ENCODE data around the gene YBX3. TPM values are rescaled to one million over a fixed set of nuclear protein-coding genes. Genes with fewer than 3 reads are reported as not detected.
A peak's percentile ranks its signal among the peaks of the same experiment; 100 is the strongest.

Gene YBX3
- polyA plus RNA-seq, 2 of the 4 experiments (the other 2 are of a cell fraction), result 140 to 150 TPM

- no peak overlapping the region for H3K27ac ChIP-seq
- FAIRE-seq, result peak; percentile 87
- peak; percentile 68 to 69; a peak in 3 of 6 replicates for ATAC-seq
- no peaks in the 10 kb centered on the region for H3K4me1 ChIP-seq
- DNase-seq (ENCODE audit: low read depth in 1 of 2, low spot score in 1 of 2), result peak; percentile 15 to 44
- 2% methylated on average over 1 of the region's 1 CpG for WGBS (ENCODE audit: missing lambda C conversion rate)
- no peak overlapping the region for H3K4me2 ChIP-seq
- ChIA-PET CTCF (interaction anchor here (0.6 to 8.6 kb wide), 21 partner anchors 8 to 1603 kb away, joined by 3 to 131 read pairs (median 4); partner anchors contain the start of gene YBX3), POLR2A (interaction anchor here (1.7 kb wide), 1 partner anchor 400 kb away, joined by 5 read pairs; the partner anchor contains the start of gene SMIM10L1)
- H3K4me3 ChIP-seq, result no peak overlapping the region
- TF ChIP-seq RAD21 (conservative IDR thresholded peaks at IDR 0.05 in 1 of 2, IDR thresholded peaks at IDR 0.05 in 1 of 2) (peak; percentile 87 to 89), ESRRA (IDR thresholded peaks at IDR 0.05; ENCODE audit: borderline replicate concordance, low read length) (no peak), CTCF (IDR thresholded peaks at IDR 0.05) (peak; percentile 79), HEYL (CRISPR knock-in tag; IDR thresholded peaks at IDR 0.05) (no peak), MYC (IDR thresholded peaks at IDR 0.05; ENCODE audit: borderline replicate concordance, low read length) (no peak), SMC3 (IDR thresholded peaks at IDR 0.05) (peak; percentile 90)
- no peaks in the 10 kb centered on the region for H3K9me3 ChIP-seq
Measured at GRCh38 chr12:10771132-10771733, 48.1 kb upstream of the YBX3 start.

GRCh38 chr12:10759657-10760056, 36.5 kb upstream of the YBX3 start:
- Histone ChIP-seq H3K27ac (no peak overlapping the region), H3K9me3 (peaks cover 28% of the 10 kb centered on the region), H3K4me2 (no peak overlapping the region), H3K4me3 (no peak overlapping the region), H3K4me1 (no peaks in the 10 kb centered on the region)
- no peak for TF ChIP-seq ZSCAN20 (CRISPR knock-in tag; IDR thresholded peaks at IDR 0.05)
- no peak for TF ChIP-seq BHLHE40 (IDR thresholded peaks at IDR 0.05; ENCODE audit: low read depth, low read length)
- TF ChIP-seq HOXB13 (CRISPR knock-in tag; IDR thresholded peaks at IDR 0.05; ENCODE audit: low read depth), result no peak
- TF ChIP-seq CBX8 (IDR thresholded peaks at IDR 0.05), result no peak
- TF ChIP-seq JUN (IDR thresholded peaks at IDR 0.05), result no peak
- TF ChIP-seq ESRRA (IDR thresholded peaks at IDR 0.05; ENCODE audit: borderline replicate concordance, low read length), result no peak
- TF ChIP-seq HOXB5 (CRISPR knock-in tag; IDR thresholded peaks at IDR 0.05), result no peak
- no peak for TF ChIP-seq HOXA7 (CRISPR knock-in tag; IDR thresholded peaks at IDR 0.05)
- TF ChIP-seq PHF8 (IDR thresholded peaks at IDR 0.05; ENCODE audit: borderline replicate concordance, low read depth), result no peak
- no peak for TF ChIP-seq CEBPB (IDR thresholded peaks at IDR 0.05)
- TF ChIP-seq HMGXB4 (CRISPR knock-in tag; IDR thresholded peaks at IDR 0.05; ENCODE audit: borderline replicate concordance), result no peak
- TF ChIP-seq HDAC2 (IDR thresholded peaks at IDR 0.05), result no peak
- TF ChIP-seq SMC3 (IDR thresholded peaks at IDR 0.05), result no peak
- no peak for TF ChIP-seq POLR2A (IDR thresholded peaks at IDR 0.05; ENCODE audit: low read length)
- TF ChIP-seq KDM5A (IDR thresholded peaks at IDR 0.05), result no peak
- FAIRE-seq (no peak), DNase-seq (ENCODE audit: low read depth in 1 of 2, low spot score in 1 of 2) (no peak), ATAC-seq (no peak)
- ChIA-PET CTCF (interaction anchor here (1.5 to 3.3 kb wide), 2 partner anchors 10 to 727 kb away, joined by 4 to 17 read pairs; no protein-coding TSS in a partner anchor), POLR2A (no interaction called here)
- WGBS (ENCODE audit: missing lambda C conversion rate), result under 1% methylated on average over 2 of the region's 2 CpGs

GRCh38 chr12:10756194-10756593, 33.1 kb upstream of the YBX3 start:
- Histone ChIP-seq H3K9me3 (peaks cover 31% of the 10 kb centered on the region), H3K27ac (no peak overlapping the region), H3K4me1 (no peaks in the 10 kb centered on the region), H3K4me2 (no peak overlapping the region), H3K4me3 (no peak overlapping the region)
- no peak for ATAC-seq
- 9% methylated on average over 4 of the region's 4 CpGs for WGBS (ENCODE audit: missing lambda C conversion rate)
- CTCF ChIA-PET, result interaction anchor here (0.7 to 2.0 kb wide), 2 partner anchors 443 to 751 kb away, joined by 3 to 5 read pairs; no protein-coding TSS in a partner anchor
- FAIRE-seq, result no peak
- DNase-seq (ENCODE audit: low read depth in 1 of 2, low spot score in 1 of 2), result no peak
- POLR2A ChIA-PET, result no interaction called here
- TF ChIP-seq FOSL2 (IDR thresholded peaks at IDR 0.05) (no peak), FOSL2 (CRISPR knock-in tag; IDR thresholded peaks at IDR 0.05) (no peak), ELK1 (IDR thresholded peaks at IDR 0.05; ENCODE audit: low read depth, low read length) (no peak), HDAC2 (IDR thresholded peaks at IDR 0.05) (no peak), HOXB13 (CRISPR knock-in tag; IDR thresholded peaks at IDR 0.05; ENCODE audit: low read depth) (no peak), MAFK (IDR thresholded peaks at IDR 0.05; ENCODE audit: partially characterized antibody) (no peak), MAZ (IDR thresholded peaks at IDR 0.05; ENCODE audit: borderline replicate concordance, low read depth, low read length) (no peak), RARB (CRISPR knock-in tag; IDR thresholded peaks at IDR 0.05) (no peak), NPAS2 (CRISPR knock-in tag; IDR thresholded peaks at IDR 0.05; ENCODE audit: borderline replicate concordance) (no peak), PHF8 (IDR thresholded peaks at IDR 0.05; ENCODE audit: borderline replicate concordance, low read depth) (no peak), USF2 (IDR thresholded peaks at IDR 0.05) (no peak)

Data from A549 (cell line).